ENCODE results near the gene PTCSC3. TPM values are rescaled to one million over a fixed set of nuclear protein-coding genes. Genes with fewer than 3 reads are reported as not detected.

Gene PTCSC3
- total RNA-seq, 1 experiment from 2014 or later, result not detected

GRCh38 chr14:36198378-36198777, 21.9 kb upstream of the PTCSC3 start:
- intact Hi-C loops (cut with micrococcal nuclease; ENCODE audit: unreplicated experiment), result no loop called here
- no peak overlapping the region for H3K27ac Mint-ChIP-seq (ENCODE audit: unreplicated experiment)
- BruUV-seq (replicated peaks), result no TSS peak
- no peak for DNase-seq
- CTCF ChIA-PET, result interaction anchor here (1.0 kb wide), 1 partner anchor 128 kb away, joined by 3 read pairs; no protein-coding TSS in a partner anchor
- no peak overlapping the region for H3K4me3 Mint-ChIP-seq (ENCODE audit: low read depth, unreplicated experiment)
- H3K27me3 Mint-ChIP-seq (ENCODE audit: unreplicated experiment), result peaks cover 20% of the 10 kb centered on the region
- no peaks in the 10 kb centered on the region for H3K36me3 Mint-ChIP-seq (ENCODE audit: insufficient read depth, unreplicated experiment)
- H3K9me3 Mint-ChIP-seq (ENCODE audit: low read depth, unreplicated experiment), result peaks cover 3% of the 10 kb centered on the region
- no peaks in the 10 kb centered on the region for H3K4me1 Mint-ChIP-seq (ENCODE audit: low read depth, unreplicated experiment)
- no peak for TF ChIP-seq CTCF (IDR thresholded peaks at IDR 0.05; ENCODE audit: unreplicated experiment)

GRCh38 chr14:36194663-36195062, 18.1 kb upstream of the PTCSC3 start:
- Mint-ChIP-seq H3K27me3 (ENCODE audit: unreplicated experiment) (peaks cover 25% of the 10 kb centered on the region), H3K9me3 (ENCODE audit: low read depth, unreplicated experiment) (no peaks in the 10 kb centered on the region)

GRCh38 chr14:36192530-36192929, 16.0 kb upstream of the PTCSC3 start:
- intact Hi-C loops (cut with micrococcal nuclease; ENCODE audit: unreplicated experiment), result no loop called here
- H3K4me3 Mint-ChIP-seq (ENCODE audit: low read depth, unreplicated experiment), result no peak overlapping the region
- peaks cover 15% of the 10 kb centered on the region for H3K27me3 Mint-ChIP-seq (ENCODE audit: unreplicated experiment)
- no TSS peak for BruUV-seq (replicated peaks)
- H3K4me1 Mint-ChIP-seq (ENCODE audit: low read depth, unreplicated experiment), result no peaks in the 10 kb centered on the region
- no peak for DNase-seq
- no peak overlapping the region for H3K27ac Mint-ChIP-seq (ENCODE audit: unreplicated experiment)
- CTCF ChIA-PET, result interaction anchor here (0.5 to 0.6 kb wide), 2 partner anchors 33 to 766 kb away, joined by 3 to 5 read pairs; no protein-coding TSS in a partner anchor
- H3K36me3 Mint-ChIP-seq (ENCODE audit: insufficient read depth, unreplicated experiment), result no peaks in the 10 kb centered on the region
- no peaks in the 10 kb centered on the region for H3K9me3 Mint-ChIP-seq (ENCODE audit: low read depth, unreplicated experiment)
- no peak for TF ChIP-seq CTCF (IDR thresholded peaks at IDR 0.05; ENCODE audit: unreplicated experiment)

More at GRCh38 chr14:36194663-36195062, 18.1 kb upstream of the PTCSC3 start:
- Mint-ChIP-seq H3K36me3 (ENCODE audit: insufficient read depth, unreplicated experiment) (no peaks in the 10 kb centered on the region), H3K4me1 (ENCODE audit: low read depth, unreplicated experiment) (no peaks in the 10 kb centered on the region), H3K27ac (ENCODE audit: unreplicated experiment) (peak overlapping the region; percentile 59), H3K4me3 (ENCODE audit: low read depth, unreplicated experiment) (no peak overlapping the region)
- CTCF ChIA-PET, result no interaction called here
- TF ChIP-seq CTCF (IDR thresholded peaks at IDR 0.05; ENCODE audit: unreplicated experiment), result no peak
- no peak for DNase-seq
- no TSS peak for BruUV-seq (replicated peaks)
- intact Hi-C loops (cut with micrococcal nuclease; ENCODE audit: unreplicated experiment), result no loop called here

- no peak for DNase-seq
- intact Hi-C loops (cut with micrococcal nuclease; ENCODE audit: unreplicated experiment), result no loop called here
- no TSS peak for BruUV-seq (replicated peaks)
- TF ChIP-seq CTCF (IDR thresholded peaks at IDR 0.05; ENCODE audit: unreplicated experiment), result no peak
- H3K9me3 Mint-ChIP-seq (ENCODE audit: low read depth, unreplicated experiment), result no peaks in the 10 kb centered on the region
- H3K27ac Mint-ChIP-seq (ENCODE audit: unreplicated experiment), result no peak overlapping the region
- CTCF ChIA-PET, result no interaction called here
- H3K36me3 Mint-ChIP-seq (ENCODE audit: insufficient read depth, unreplicated experiment), result no peaks in the 10 kb centered on the region
- H3K27me3 Mint-ChIP-seq (ENCODE audit: unreplicated experiment), result no peaks in the 10 kb centered on the region
- no peaks in the 10 kb centered on the region for H3K4me1 Mint-ChIP-seq (ENCODE audit: low read depth, unreplicated experiment)
- no peak overlapping the region for H3K4me3 Mint-ChIP-seq (ENCODE audit: low read depth, unreplicated experiment)
These were observed 6.9 kb upstream of the PTCSC3 start for GRCh38 chr14:36183402-36183801.

Data from Calu3 (cell line).